HepG2 (cell line): Measurements from ENCODE around the gene FGFR2. TPM values are rescaled to one million over a fixed set of nuclear protein-coding genes. Genes with fewer than 3 reads are reported as not detected.

Experiments
- ATF7-NPFF ChIP-seq: sonication (generic); formaldehyde crosslinking; IDR thresholded peaks from 2 replicates; pipeline ENCODE4 v1.8.1; 2023; ENCODE audit warnings: mild to moderate bottlenecking, low read depth, missing genetic modification reagents, moderate library complexity
- BCL6 ChIP-seq: IDR thresholded peaks from 2 replicates; pipeline ENCODE4 v1.6.1; 2016; ENCODE audit warnings: missing genetic modification reagents, missing compliant biosample characterization
- JUN ChIP-seq: sonication (generic); formaldehyde crosslinking; IDR thresholded peaks from 2 replicates; pipeline ENCODE4 v1.4.0; 2020; ENCODE audit warnings: mild to moderate bottlenecking, missing genetic modification reagents
- NPAS2 ChIP-seq: sonication (generic); formaldehyde crosslinking; IDR thresholded peaks from 2 replicates; pipeline ENCODE4 v1.8.0; 2022; ENCODE audit warnings: mild to moderate bottlenecking, missing genetic modification reagents, borderline replicate concordance
- RBAK ChIP-seq: sonication (generic); formaldehyde crosslinking; IDR thresholded peaks from 2 replicates; pipeline ENCODE4 v1.5.1; 2020; ENCODE audit warnings: mild to moderate bottlenecking, missing genetic modification reagents
- TBX2 ChIP-seq: sonication (generic); formaldehyde crosslinking; IDR thresholded peaks from 2 replicates; pipeline ENCODE4 v1.5.0; 2020; ENCODE audit warnings: missing genetic modification reagents, mild to moderate bottlenecking, borderline replicate concordance
- U2AF1 ChIP-seq: fragments of 200-400 bp; formaldehyde crosslinking; optimal IDR thresholded peaks from 2 replicates; pipeline ENCODE3; 2017; ENCODE audit warnings: mild to moderate bottlenecking, low read depth, low read length
- ZNF34 ChIP-seq: sonication (generic); formaldehyde crosslinking; IDR thresholded peaks from 2 replicates; pipeline ENCODE4 v1.4.0; 2020; ENCODE audit warnings: mild to moderate bottlenecking, missing genetic modification reagents, borderline replicate concordance
- ZNF354B ChIP-seq: sonication (generic); formaldehyde crosslinking; IDR thresholded peaks from 2 replicates; pipeline ENCODE4 v1.8.0; 2022; ENCODE audit warnings: mild to moderate bottlenecking, missing genetic modification reagents
- ZNF431 ChIP-seq: sonication (generic); formaldehyde crosslinking; IDR thresholded peaks from 2 replicates; pipeline ENCODE4 v1.9.0; 2022; ENCODE audit warnings: missing genetic modification reagents, low read depth, mild to moderate bottlenecking, borderline replicate concordance
- ZNF564 ChIP-seq: sonication (generic); formaldehyde crosslinking; IDR thresholded peaks from 2 replicates; pipeline ENCODE4 v1.8.1; 2023; ENCODE audit warnings: mild to moderate bottlenecking, missing genetic modification reagents
- ZNF652 ChIP-seq: IDR thresholded peaks from 2 replicates; pipeline ENCODE4 v1.6.1; 2016; ENCODE audit warnings: low read depth, borderline replicate concordance
- ZNF792 ChIP-seq: IDR thresholded peaks from 2 replicates; pipeline ENCODE4 v1.6.1; 2016
- ZNF850 ChIP-seq: sonication (generic); formaldehyde crosslinking; conservative IDR thresholded peaks from 2 replicates; pipeline ENCODE4 v1.9.0; 2021; ENCODE audit warnings: mild to moderate bottlenecking, missing genetic modification reagents
- polyA plus RNA-seq, 8 experiments: library from polyadenylated mRNA; depleted of rRNA in 3 of 8; stranded (reverse) in 7 of 8; unstranded in 1 of 8; fragments of >200 nt; fragmentation: Illumina TruSeq in 4 of 8; extraction: Trizol in 4 of 8; gene quantifications; 2 replicates each; pipeline versions ENCODE4 v1.2.1 to v1.2.3, GENCODE V29; 2011 to 2016; ENCODE audit warnings: low read depth in 4 of 8, missing spikeins in 1 of 8, mixed read lengths in 1 of 8; ENCODE audit not compliant: insufficient read depth in 1 of 8
- total RNA-seq, 5 experiments: library from RNA; depleted of rRNA; stranded (reverse); fragments of >200 nt; fragmentation: Illumina TruSeq; extraction: Trizol; gene quantifications; 2 replicates each; pipeline ENCODE4 v1.2.3, GENCODE V29; 2016; ENCODE audit warnings: low read depth in 1 of 5
- TF ChIP-seq, protein P1 (sequence below): sonication (generic); formaldehyde crosslinking; IDR thresholded peaks from 2 replicates; pipeline ENCODE4 v1.5.1; 2020; ENCODE audit warnings: missing genetic modification reagents, mild to moderate bottlenecking, borderline replicate concordance
- TF ChIP-seq, protein P2 (sequence below): sonication (generic); formaldehyde crosslinking; IDR thresholded peaks from 2 replicates; pipeline ENCODE4 v1.8.0; 2022; ENCODE audit warnings: missing genetic modification reagents, mild to moderate bottlenecking, moderate library complexity, borderline replicate concordance
- TF ChIP-seq, protein P3 (sequence below): sonication (generic); formaldehyde crosslinking; IDR thresholded peaks from 2 replicates; pipeline ENCODE4 v1.4.0; 2020; ENCODE audit warnings: mild to moderate bottlenecking, missing genetic modification reagents
- TF ChIP-seq, protein P4 (sequence below): sonication (generic); formaldehyde crosslinking; IDR thresholded peaks from 2 replicates; pipeline ENCODE4 v1.4.0; 2020; ENCODE audit warnings: missing genetic modification reagents
- TF ChIP-seq, protein P5 (sequence below): sonication (generic); formaldehyde crosslinking; IDR thresholded peaks from 2 replicates; pipeline ENCODE4 v1.8.1; 2023; ENCODE audit warnings: mild to moderate bottlenecking, missing genetic modification reagents
- TF ChIP-seq, protein P6 (sequence below): sonication (generic); formaldehyde crosslinking; IDR thresholded peaks from 2 replicates; pipeline ENCODE4 v1.8.0; 2022; ENCODE audit warnings: mild to moderate bottlenecking, missing genetic modification reagents, moderate library complexity

FGFR2 gene
- total and polyA plus RNA-seq, 2 of the 13 experiments (the other 11 are each of a cell fraction or from before 2014, with no cell fraction given), result 1.6 to 2.6 TPM

DNA sequence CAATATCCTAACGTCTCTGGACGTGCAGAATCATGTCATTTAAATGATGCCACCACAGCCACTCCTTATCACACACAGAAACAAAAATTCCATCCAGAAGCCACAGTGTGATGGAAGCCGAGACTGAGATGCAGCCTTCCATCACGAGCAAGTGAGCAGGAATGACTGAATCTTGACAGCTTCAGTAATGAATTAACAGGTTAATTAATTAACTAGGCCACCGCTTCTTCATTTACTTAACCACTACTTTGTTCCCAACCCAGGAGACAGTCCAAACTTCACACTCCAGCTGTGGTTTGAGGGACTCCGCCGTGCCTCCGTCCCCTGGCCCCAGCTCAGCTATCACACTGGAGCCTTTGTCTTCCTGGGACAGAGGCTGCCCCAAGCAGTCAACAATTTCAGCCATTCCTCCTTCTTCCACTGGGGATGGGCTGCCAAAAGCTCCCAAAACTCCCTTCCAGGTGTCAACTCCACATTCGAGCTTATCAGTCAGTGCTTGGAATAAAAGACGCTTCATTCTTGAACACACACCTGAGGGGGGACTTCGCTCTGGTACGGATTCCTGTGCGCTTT lies 65.9 kb downstream of the FGFR2 start (continued):
- TF ChIP-seq, protein P1, sequence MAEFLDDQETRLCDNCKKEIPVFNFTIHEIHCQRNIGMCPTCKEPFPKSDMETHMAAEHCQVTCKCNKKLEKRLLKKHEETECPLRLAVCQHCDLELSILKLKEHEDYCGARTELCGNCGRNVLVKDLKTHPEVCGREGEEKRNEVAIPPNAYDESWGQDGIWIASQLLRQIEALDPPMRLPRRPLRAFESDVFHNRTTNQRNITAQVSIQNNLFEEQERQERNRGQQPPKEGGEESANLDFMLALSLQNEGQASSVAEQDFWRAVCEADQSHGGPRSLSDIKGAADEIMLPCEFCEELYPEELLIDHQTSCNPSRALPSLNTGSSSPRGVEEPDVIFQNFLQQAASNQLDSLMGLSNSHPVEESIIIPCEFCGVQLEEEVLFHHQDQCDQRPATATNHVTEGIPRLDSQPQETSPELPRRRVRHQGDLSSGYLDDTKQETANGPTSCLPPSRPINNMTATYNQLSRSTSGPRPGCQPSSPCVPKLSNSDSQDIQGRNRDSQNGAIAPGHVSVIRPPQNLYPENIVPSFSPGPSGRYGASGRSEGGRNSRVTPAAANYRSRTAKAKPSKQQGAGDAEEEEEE, result no peak
- TF ChIP-seq RBAK (CRISPR knock-in tag), result no peak
- TF ChIP-seq ZNF34, result no peak
- TF ChIP-seq, protein P2, sequence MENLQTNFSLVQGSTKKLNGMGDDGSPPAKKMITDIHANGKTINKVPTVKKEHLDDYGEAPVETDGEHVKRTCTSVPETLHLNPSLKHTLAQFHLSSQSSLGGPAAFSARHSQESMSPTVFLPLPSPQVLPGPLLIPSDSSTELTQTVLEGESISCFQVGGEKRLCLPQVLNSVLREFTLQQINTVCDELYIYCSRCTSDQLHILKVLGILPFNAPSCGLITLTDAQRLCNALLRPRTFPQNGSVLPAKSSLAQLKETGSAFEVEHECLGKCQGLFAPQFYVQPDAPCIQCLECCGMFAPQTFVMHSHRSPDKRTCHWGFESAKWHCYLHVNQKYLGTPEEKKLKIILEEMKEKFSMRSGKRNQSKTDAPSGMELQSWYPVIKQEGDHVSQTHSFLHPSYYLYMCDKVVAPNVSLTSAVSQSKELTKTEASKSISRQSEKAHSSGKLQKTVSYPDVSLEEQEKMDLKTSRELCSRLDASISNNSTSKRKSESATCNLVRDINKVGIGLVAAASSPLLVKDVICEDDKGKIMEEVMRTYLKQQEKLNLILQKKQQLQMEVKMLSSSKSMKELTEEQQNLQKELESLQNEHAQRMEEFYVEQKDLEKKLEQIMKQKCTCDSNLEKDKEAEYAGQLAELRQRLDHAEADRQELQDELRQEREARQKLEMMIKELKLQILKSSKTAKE (CRISPR knock-in tag), result no peak
- TF ChIP-seq ZNF850 (CRISPR knock-in tag), result no peak
- no peak for TF ChIP-seq BCL6 (CRISPR knock-in tag)
- TF ChIP-seq, protein P3, sequence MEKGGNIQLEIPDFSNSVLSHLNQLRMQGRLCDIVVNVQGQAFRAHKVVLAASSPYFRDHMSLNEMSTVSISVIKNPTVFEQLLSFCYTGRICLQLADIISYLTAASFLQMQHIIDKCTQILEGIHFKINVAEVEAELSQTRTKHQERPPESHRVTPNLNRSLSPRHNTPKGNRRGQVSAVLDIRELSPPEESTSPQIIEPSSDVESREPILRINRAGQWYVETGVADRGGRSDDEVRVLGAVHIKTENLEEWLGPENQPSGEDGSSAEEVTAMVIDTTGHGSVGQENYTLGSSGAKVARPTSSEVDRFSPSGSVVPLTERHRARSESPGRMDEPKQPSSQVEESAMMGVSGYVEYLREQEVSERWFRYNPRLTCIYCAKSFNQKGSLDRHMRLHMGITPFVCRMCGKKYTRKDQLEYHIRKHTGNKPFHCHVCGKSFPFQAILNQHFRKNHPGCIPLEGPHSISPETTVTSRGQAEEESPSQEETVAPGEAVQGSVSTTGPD (CRISPR knock-in tag), result no peak
- no peak for TF ChIP-seq U2AF1
- TF ChIP-seq ZNF652, result no peak
- TF ChIP-seq, protein P4, sequence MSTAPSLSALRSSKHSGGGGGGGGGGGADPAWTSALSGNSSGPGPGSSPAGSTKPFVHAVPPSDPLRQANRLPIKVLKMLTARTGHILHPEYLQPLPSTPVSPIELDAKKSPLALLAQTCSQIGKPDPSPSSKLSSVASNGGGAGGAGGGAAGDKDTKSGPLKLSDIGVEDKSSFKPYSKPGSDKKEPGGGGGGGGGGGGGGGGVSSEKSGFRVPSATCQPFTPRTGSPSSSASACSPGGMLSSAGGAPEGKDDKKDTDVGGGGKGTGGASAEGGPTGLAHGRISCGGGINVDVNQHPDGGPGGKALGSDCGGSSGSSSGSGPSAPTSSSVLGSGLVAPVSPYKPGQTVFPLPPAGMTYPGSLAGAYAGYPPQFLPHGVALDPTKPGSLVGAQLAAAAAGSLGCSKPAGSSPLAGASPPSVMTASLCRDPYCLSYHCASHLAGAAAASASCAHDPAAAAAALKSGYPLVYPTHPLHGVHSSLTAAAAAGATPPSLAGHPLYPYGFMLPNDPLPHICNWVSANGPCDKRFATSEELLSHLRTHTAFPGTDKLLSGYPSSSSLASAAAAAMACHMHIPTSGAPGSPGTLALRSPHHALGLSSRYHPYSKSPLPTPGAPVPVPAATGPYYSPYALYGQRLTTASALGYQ (CRISPR knock-in tag), result no peak
- TF ChIP-seq NPAS2 (CRISPR knock-in tag), result no peak
- TF ChIP-seq ZNF354B (CRISPR knock-in tag), result no peak
- TF ChIP-seq, protein P5, sequence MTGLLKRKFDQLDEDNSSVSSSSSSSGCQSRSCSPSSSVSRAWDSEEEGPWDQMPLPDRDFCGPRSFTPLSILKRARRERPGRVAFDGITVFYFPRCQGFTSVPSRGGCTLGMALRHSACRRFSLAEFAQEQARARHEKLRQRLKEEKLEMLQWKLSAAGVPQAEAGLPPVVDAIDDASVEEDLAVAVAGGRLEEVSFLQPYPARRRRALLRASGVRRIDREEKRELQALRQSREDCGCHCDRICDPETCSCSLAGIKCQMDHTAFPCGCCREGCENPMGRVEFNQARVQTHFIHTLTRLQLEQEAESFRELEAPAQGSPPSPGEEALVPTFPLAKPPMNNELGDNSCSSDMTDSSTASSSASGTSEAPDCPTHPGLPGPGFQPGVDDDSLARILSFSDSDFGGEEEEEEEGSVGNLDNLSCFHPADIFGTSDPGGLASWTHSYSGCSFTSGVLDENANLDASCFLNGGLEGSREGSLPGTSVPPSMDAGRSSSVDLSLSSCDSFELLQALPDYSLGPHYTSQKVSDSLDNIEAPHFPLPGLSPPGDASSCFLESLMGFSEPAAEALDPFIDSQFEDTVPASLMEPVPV (CRISPR knock-in tag), result no peak
- TF ChIP-seq ZNF564, result no peak
- no peak for TF ChIP-seq ZNF431 (CRISPR knock-in tag)
- TF ChIP-seq ATF7-NPFF (CRISPR knock-in tag), result 0 out of 2 replicates have a peak, but pooled peaks have one; percentile 14
- TF ChIP-seq, protein P6, sequence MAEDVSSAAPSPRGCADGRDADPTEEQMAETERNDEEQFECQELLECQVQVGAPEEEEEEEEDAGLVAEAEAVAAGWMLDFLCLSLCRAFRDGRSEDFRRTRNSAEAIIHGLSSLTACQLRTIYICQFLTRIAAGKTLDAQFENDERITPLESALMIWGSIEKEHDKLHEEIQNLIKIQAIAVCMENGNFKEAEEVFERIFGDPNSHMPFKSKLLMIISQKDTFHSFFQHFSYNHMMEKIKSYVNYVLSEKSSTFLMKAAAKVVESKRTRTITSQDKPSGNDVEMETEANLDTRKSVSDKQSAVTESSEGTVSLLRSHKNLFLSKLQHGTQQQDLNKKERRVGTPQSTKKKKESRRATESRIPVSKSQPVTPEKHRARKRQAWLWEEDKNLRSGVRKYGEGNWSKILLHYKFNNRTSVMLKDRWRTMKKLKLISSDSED (CRISPR knock-in tag), result no peak
- peak; percentile 61 for TF ChIP-seq TBX2 (CRISPR knock-in tag)
- TF ChIP-seq ZNF792 (CRISPR knock-in tag), result no peak
- no peak for TF ChIP-seq JUN (CRISPR knock-in tag)
